IMR-90 (cell line): ENCODE measurements around the gene KXD1. TPM values are rescaled to one million over a fixed set of nuclear protein-coding genes. Genes with fewer than 3 reads are reported as not detected.

ENCODE experiments used
- ATAC-seq: fragments of 200-7000 bp; cut with Tn5 transposase; 2 replicates; pipeline ENCODE4 v1.9.1; 2020; ENCODE audit warnings: low read depth, mild to moderate bottlenecking, moderate library complexity
- BruUV-seq: library from RNA; stranded (reverse); fragments of 400-500 nt; replicated peaks from 2 replicates; lab custom pipeline; 2021; lab: Mats Ljungman, UMichigan
- CTCF ChIA-PET: fragments of 300-600 bp; formaldehyde crosslinking; extraction: SDS; loops from one replicate; lab custom pipeline; 2021; ENCODE audit warnings: antibody characterized with exemption; lab: Yijun Ruan, JAX
- POLR2A ChIA-PET: fragments of 300-600 bp; sonication (Branson Sonifier 250); formaldehyde crosslinking; loops from one replicate; lab custom pipeline; 2022; ENCODE audit warnings: antibody characterized with exemption; ENCODE audit not compliant: unreplicated experiment; lab: Charles Lee
- DNase-seq: peaks from one replicate; pipeline ENCODE4 v3.0.0; 2013
- H2AFZ ChIP-seq: replicated peaks from 2 replicates; pipeline ENCODE3; 2013; ENCODE audit warnings: low read length, mild to moderate bottlenecking; ENCODE audit not compliant: poor library complexity
- H2AK5ac ChIP-seq: 2 replicates; pipeline ENCODE4 v1.6.1; 2013; ENCODE audit warnings: low read depth, low read length, inconsistent platforms
- H2AK9ac ChIP-seq: replicated peaks from 2 replicates; pipeline ENCODE3; 2013; ENCODE audit warnings: mild to moderate bottlenecking, low read depth, low read length, moderate library complexity; ENCODE audit not compliant: poor library complexity
- H2BK120ac ChIP-seq: 2 replicates; pipeline ENCODE4 v1.6.1; 2013; ENCODE audit warnings: low read depth, low read length, inconsistent platforms
- H2BK15ac ChIP-seq: 3 replicates; pipeline ENCODE4 v1.6.1; 2013; ENCODE audit warnings: low read depth, low read length, inconsistent platforms
- H2BK20ac ChIP-seq: 2 replicates; pipeline ENCODE4 v1.6.1; 2013; ENCODE audit warnings: low read depth, mild to moderate bottlenecking, inconsistent platforms, low read length, moderate library complexity
- H2BK5ac ChIP-seq: 2 replicates; pipeline ENCODE4 v1.6.1; 2013; ENCODE audit warnings: mild to moderate bottlenecking, low read depth, low read length, inconsistent platforms; ENCODE audit not compliant: poor library complexity, severe bottlenecking
- H3K14ac ChIP-seq: replicated peaks from 2 replicates; pipeline ENCODE4 v1.6.1; 2013; ENCODE audit warnings: low read depth, low read length, inconsistent platforms
- H3K18ac ChIP-seq: 2 replicates; pipeline ENCODE4 v1.6.1; 2013; ENCODE audit warnings: low read depth, low read length, control low read depth
- H3K23ac ChIP-seq: 2 replicates; pipeline ENCODE4 v1.6.1; 2013; ENCODE audit warnings: low read depth, low read length, inconsistent platforms
- H3K27ac ChIP-seq: 2 replicates; pipeline ENCODE4 v1.5.1; 2013; ENCODE audit warnings: mild to moderate bottlenecking, control low read depth, low read length; ENCODE audit not compliant: insufficient read depth
- H3K27me3 ChIP-seq: 2 replicates; pipeline ENCODE4 v1.6.1; 2013; ENCODE audit warnings: low read length; ENCODE audit not compliant: control insufficient read depth, insufficient read depth
- H3K36me3 ChIP-seq: 2 replicates; pipeline ENCODE4 v1.6.1; 2013; ENCODE audit warnings: low read length, mixed read lengths; ENCODE audit not compliant: control insufficient read depth, insufficient read depth
- H3K4ac ChIP-seq: 2 replicates; pipeline ENCODE4 v1.6.1; 2013; ENCODE audit warnings: low read depth, low read length, inconsistent platforms
- H3K4me1 ChIP-seq: 2 replicates; pipeline ENCODE4 v1.6.1; 2013; ENCODE audit warnings: low read length, mixed read lengths; ENCODE audit not compliant: control insufficient read depth, insufficient read depth
- H3K4me2 ChIP-seq: 2 replicates; pipeline ENCODE4 v1.6.1; 2013; ENCODE audit warnings: low read depth, mild to moderate bottlenecking, control low read depth, low read length, moderate library complexity
- H3K4me3 ChIP-seq: 2 replicates; pipeline ENCODE4 v1.5.1; 2013; ENCODE audit warnings: low read depth, mild to moderate bottlenecking, control low read depth, low read length, moderate library complexity; ENCODE audit not compliant: insufficient read depth
- H3K56ac ChIP-seq: 2 replicates; pipeline ENCODE4 v1.6.1; 2013; ENCODE audit warnings: low read length, inconsistent platforms; ENCODE audit not compliant: insufficient read depth; ENCODE audit errors: extremely low read depth
- H3K79me1 ChIP-seq, 2 experiments: 2 replicates each; pipeline ENCODE4 v1.6.1; 2013; ENCODE audit warnings: low read length in 2 of 2, inconsistent platforms in 1 of 2, low read depth in 1 of 2
- H3K9ac ChIP-seq: 2 replicates; pipeline ENCODE4 v1.6.1; 2013; ENCODE audit warnings: low read depth, low read length, control low read depth
- H3K9me1 ChIP-seq: 2 replicates; pipeline ENCODE4 v1.6.1; 2013; ENCODE audit warnings: low read length, inconsistent platforms; ENCODE audit not compliant: insufficient read depth
- H3K9me3 ChIP-seq: 2 replicates; pipeline ENCODE4 v1.6.1; 2013; ENCODE audit warnings: low read length; ENCODE audit not compliant: control insufficient read depth, insufficient read depth
- H4K20me1 ChIP-seq: 2 replicates; pipeline ENCODE4 v1.6.1; 2013; ENCODE audit warnings: low read length, inconsistent platforms; ENCODE audit not compliant: insufficient read depth
- H4K5ac ChIP-seq: 2 replicates; pipeline ENCODE4 v1.6.1; 2013; ENCODE audit warnings: mild to moderate bottlenecking, low read depth, low read length, control low read depth
- H4K8ac ChIP-seq, 2 experiments: 2 replicates each; pipeline ENCODE4 v1.6.1; 2013; ENCODE audit warnings: low read depth in 2 of 2, low read length in 2 of 2, control low read depth in 1 of 2, inconsistent platforms in 1 of 2
- H4K91ac ChIP-seq: 2 replicates; pipeline ENCODE4 v1.6.1; 2013; ENCODE audit warnings: low read depth, low read length, inconsistent platforms; ENCODE audit not compliant: insufficient read depth
- CHD1 ChIP-seq: IDR thresholded peaks from 2 replicates; pipeline ENCODE4 v1.6.1; 2012; ENCODE audit warnings: low read depth, low read length, improper control_type of control experiment
- ELK1 ChIP-seq: fragments of 150-350 bp; IDR thresholded peaks from 2 replicates; pipeline ENCODE4 v1.6.1; 2016; ENCODE audit warnings: low read depth, mild to moderate bottlenecking, low read length, moderate library complexity, borderline replicate concordance
- FOS ChIP-seq: fragments of 150-350 bp; IDR thresholded peaks from 2 replicates; pipeline ENCODE4 v1.6.1; 2016; ENCODE audit warnings: low read depth, low read length
- MAZ ChIP-seq: IDR thresholded peaks from 2 replicates; pipeline ENCODE4 v1.6.1; 2012; ENCODE audit warnings: low read depth, mild to moderate bottlenecking, low read length, improper control_type of control experiment, moderate library complexity, borderline replicate concordance
- NFE2L2 ChIP-seq: fragments of 150-350 bp; IDR thresholded peaks from 2 replicates; pipeline ENCODE4 v1.6.1; 2016; ENCODE audit warnings: low read depth, mild to moderate bottlenecking, low read length
- POLR2A ChIP-seq: IDR thresholded peaks from 2 replicates; pipeline ENCODE4 v1.6.1; 2012; ENCODE audit warnings: mild to moderate bottlenecking, low read depth, low read length
- RAD21 ChIP-seq: IDR thresholded peaks from 2 replicates; pipeline ENCODE4 v1.6.1; 2012; ENCODE audit warnings: low read length, improper control_type of control experiment
- RCOR1 ChIP-seq: IDR thresholded peaks from 2 replicates; pipeline ENCODE4 v1.6.1; 2012; ENCODE audit warnings: mild to moderate bottlenecking, low read length, improper control_type of control experiment; ENCODE audit not compliant: insufficient replicate concordance
- RFX5 ChIP-seq: IDR thresholded peaks from 2 replicates; pipeline ENCODE4 v1.8.0; 2012; ENCODE audit warnings: low read depth, mild to moderate bottlenecking, low read length, moderate library complexity
- WGBS, 2 experiments: methylation state at CpG; one replicate each; pipeline versions ENCODE4 v1.1.5 to v1.1.7; 2013; ENCODE audit warnings: missing lambda C conversion rate in 2 of 2; ENCODE audit not compliant: insufficient read length in 1 of 2; ENCODE audit errors: extremely low coverage in 2 of 2; 5-methylcytosine and 5-hydroxymethylcytosine counted together
- dilution Hi-C: fragments of 300-500 bp; cut with HindIII; formaldehyde crosslinking; loops from one replicate; pipeline ENCODE4 v1.14.3; 2018; ENCODE audit warnings: low sequenced_read_pairs; ENCODE audit not compliant: unreplicated experiment
- in situ Hi-C: fragments of 300-500 bp; cut with MboI; formaldehyde crosslinking; loops from 3 replicates; pipeline ENCODE4 v1.14.3; 2019; ENCODE audit warnings: low sequenced_read_pairs, inconsistent platforms, mixed read lengths
- intact Hi-C: fragments of 100-400 bp; cut with micrococcal nuclease; formaldehyde crosslinking; loops from 2 replicates; pipeline ENCODE4 v1.10.0; 2022
- polyA plus RNA-seq, 3 experiments: library from polyadenylated mRNA; depleted of rRNA; stranded (reverse); fragments of >200 nt; gene quantifications; 2 replicates each; pipeline ENCODE4 v1.2.3, GENCODE V29; 2012; ENCODE audit warnings: low replicate concordance in 1 of 3
- total RNA-seq: library from RNA; depleted of rRNA; stranded (reverse); fragments of >200 nt; gene quantifications from 2 replicates; pipeline ENCODE4 v1.2.3, GENCODE V29; 2012

Gene KXD1
- total and polyA plus RNA-seq, 2 of the 4 experiments (the other 2 are of a cell fraction) = 66.7 to 196 TPM

GRCh38 chr19:18603255-18603957 is 45.7 kb downstream of the KXD1 start:
- Histone ChIP-seq H2AK9ac (no peak overlapping the region), H3K9me3 (no peaks in the 10 kb centered on the region), H3K79me1 (no peaks in the 10 kb centered on the region), H3K27me3 (peaks cover 49% of the 10 kb centered on the region), H2BK120ac (no peak overlapping the region), H2BK15ac (no peak overlapping the region), H2BK5ac (no peak overlapping the region), H3K14ac (no peak overlapping the region), H4K8ac (no peak overlapping the region), H3K4me3 (no peak overlapping the region), H2AK5ac (no peak overlapping the region), H3K27ac (no peak overlapping the region), H3K36me3 (no peaks in the 10 kb centered on the region), H4K91ac (no peak overlapping the region), H3K4ac (no peak overlapping the region), H3K4me1 (peaks cover 5% of the 10 kb centered on the region; the same call in 1 of the 2 replicates), H3K23ac (no peak overlapping the region), H3K9me1 (no peaks in the 10 kb centered on the region), H3K56ac (no peak overlapping the region), H3K18ac (no peak overlapping the region), H2AFZ (peak overlapping the region; percentile 58), H4K20me1 (peaks cover 5% of the 10 kb centered on the region; the same call in 1 of the 2 replicates), H4K5ac (no peak overlapping the region), H3K9ac (no peak overlapping the region), H3K4me2 (no peak overlapping the region), H2BK20ac (no peak overlapping the region)
- peak; percentile 40; the same call in 1 of the 2 replicates for ATAC-seq
- POLR2A ChIA-PET = no interaction called here
- CTCF ChIA-PET = no interaction called here
- TF ChIP-seq RCOR1 (no peak), MAZ (no peak), RFX5 (no peak), ELK1 (no peak), RAD21 (no peak), FOS (no peak), CHD1 (no peak), NFE2L2 (no peak), POLR2A (no peak)
- dilution Hi-C loops (no loop called here), in situ Hi-C loops (no loop called here), intact Hi-C loops (no loop called here)
- no TSS peak for BruUV-seq
- DNase-seq = no peak
- 30% methylated on average over 5 of the region's 32 CpGs; no CpG with 5 or more reads in 1 of the 2 experiments for WGBS, 2 experiments
